ENCODE results near the gene SHROOM3. TPM values are rescaled to one million over a fixed set of nuclear protein-coding genes. Genes with fewer than 3 reads are reported as not detected.

Gene SHROOM3
- polyA plus RNA-seq, 1 donor from 2014 or later: 2.7 TPM

GRCh38 chr4:76549765-76550164 lies 114.7 kb downstream of the SHROOM3 start:
- Histone ChIP-seq H3K27ac (ENCODE audit: low read length) (no peak overlapping the region), H4K20me1 (ENCODE audit: insufficient read depth) (no peaks in the 10 kb centered on the region), H3F3A (ENCODE audit: insufficient read depth, low read length, poor library complexity, severe bottlenecking) (no peaks in the 10 kb centered on the region), H2AFZ (ENCODE audit: low read depth, low read length) (no peak overlapping the region), H3K9ac (ENCODE audit: low read length) (no peak overlapping the region), H3K79me2 (replicated peaks; ENCODE audit: insufficient read depth, low read length) (peaks cover 12% of the 10 kb centered on the region), H3K9me2 (ENCODE audit: insufficient read depth, low read length) (no peaks in the 10 kb centered on the region), H3K4me2 (ENCODE audit: low read length) (no peak overlapping the region), H3K4me3 (ENCODE audit: low read length) (no peak overlapping the region), H3K9me3 (ENCODE audit: low read length) (peaks cover 5% of the 10 kb centered on the region), H3K27me3 (ENCODE audit: insufficient read depth, low read depth, low read length) (no peaks in the 10 kb centered on the region), H3K36me3 (ENCODE audit: insufficient read depth, low read length) (no peaks in the 10 kb centered on the region)
- TF ChIP-seq MXI1 (conservative IDR thresholded peaks at IDR 0.05; ENCODE audit: poor library complexity, severe bottlenecking): no peak
- no peak for TF ChIP-seq REST (IDR thresholded peaks at IDR 0.05; ENCODE audit: borderline replicate concordance)
- no peak for TF ChIP-seq EP300 (conservative IDR thresholded peaks at IDR 0.05; ENCODE audit: poor library complexity, severe bottlenecking)
- no peak for TF ChIP-seq POLR2AphosphoS5 (IDR thresholded peaks at IDR 0.05)
- TF ChIP-seq RAD21 (conservative IDR thresholded peaks at IDR 0.05): no peak

GRCh38 chr4:76550966-76551780 lies 116.1 kb downstream of the SHROOM3 start:
- Histone ChIP-seq H2AFZ (ENCODE audit: low read depth, low read length) (no peak overlapping the region), H3K9ac (ENCODE audit: low read length) (no peak overlapping the region), H4K20me1 (ENCODE audit: insufficient read depth) (no peaks in the 10 kb centered on the region), H3K4me3 (ENCODE audit: low read length) (no peak overlapping the region), H3K4me2 (ENCODE audit: low read length) (no peak overlapping the region), H3F3A (ENCODE audit: insufficient read depth, low read length, poor library complexity, severe bottlenecking) (no peaks in the 10 kb centered on the region), H3K27me3 (ENCODE audit: insufficient read depth, low read depth, low read length) (no peaks in the 10 kb centered on the region), H3K27ac (ENCODE audit: low read length) (no peak overlapping the region), H3K9me3 (ENCODE audit: low read length) (peaks cover 5% of the 10 kb centered on the region), H3K79me2 (replicated peaks; ENCODE audit: insufficient read depth, low read length) (peaks cover 12% of the 10 kb centered on the region), H3K36me3 (ENCODE audit: insufficient read depth, low read length) (no peaks in the 10 kb centered on the region), H3K9me2 (ENCODE audit: insufficient read depth, low read length) (no peaks in the 10 kb centered on the region)
- TF ChIP-seq EZH2 (IDR thresholded peaks at IDR 0.05; ENCODE audit: borderline replicate concordance, insufficient read depth, low read length, poor library complexity, severe bottlenecking) (no peak), TAF1 (IDR thresholded peaks at IDR 0.05; ENCODE audit: low read depth) (no peak), REST (IDR thresholded peaks at IDR 0.05; ENCODE audit: borderline replicate concordance) (no peak), EP300 (conservative IDR thresholded peaks at IDR 0.05; ENCODE audit: poor library complexity, severe bottlenecking) (no peak), CTCF (IDR thresholded peaks at IDR 0.05; ENCODE audit: poor library complexity, severe bottlenecking) (no peak), POLR2AphosphoS5 (IDR thresholded peaks at IDR 0.05) (no peak)

Data from neural cell (in vitro differentiated cells).